Type B pancreatic cell (in vitro differentiated cells): ENCODE data around the gene TSHZ2. TPM values are rescaled to one million over a fixed set of nuclear protein-coding genes. Genes with fewer than 3 reads are reported as not detected.

Experiments used
- DNase-seq: peaks from one replicate; pipeline ENCODE4 v3.0.0; 2021; ENCODE audit warnings: mixed read lengths; ENCODE audit not compliant: unreplicated experiment; ENCODE audit errors: extremely low spot score
- H3K27ac Mint-ChIP-seq: 2 replicates; pipeline ENCODE4 v1.8.0; 2021; ENCODE audit warnings: mild to moderate bottlenecking, mixed read lengths
- H3K27me3 Mint-ChIP-seq: 2 replicates; pipeline ENCODE4 v1.8.0; 2021; ENCODE audit warnings: mixed read lengths
- H3K36me3 Mint-ChIP-seq: 2 replicates; pipeline ENCODE4 v1.8.0; 2021; ENCODE audit warnings: mixed read lengths
- H3K4me1 Mint-ChIP-seq: one replicate; pipeline ENCODE4 v1.8.0; 2021; ENCODE audit warnings: mixed read lengths; ENCODE audit not compliant: unreplicated experiment
- H3K4me3 Mint-ChIP-seq: 2 replicates; pipeline ENCODE4 v1.8.0; 2021; ENCODE audit warnings: mild to moderate bottlenecking, mixed read lengths
- H3K9me3 Mint-ChIP-seq: 2 replicates; pipeline ENCODE4 v1.8.0; 2021; ENCODE audit warnings: mixed read lengths
- CTCF ChIP-seq: fragments of 200-600 bp; sonication (generic); conservative IDR thresholded peaks from 2 replicates; pipeline ENCODE4 v1.5.0; 2021; ENCODE audit warnings: antibody characterized with exemption, mild to moderate bottlenecking
- total RNA-seq: library from RNA; stranded (reverse); gene quantifications from 2 replicates; pipeline ENCODE4 v1.2.1, GENCODE V29; 2021; ENCODE audit warnings: low replicate concordance

The TSHZ2 gene
- total RNA-seq, 1 donor from 2014 or later: 45.5 TPM

- peaks cover 30% of the 10 kb centered on the region for H3K36me3 Mint-ChIP-seq
- H3K4me3 Mint-ChIP-seq: peak overlapping the region; percentile 64
- H3K4me1 Mint-ChIP-seq: peaks cover 13% of the 10 kb centered on the region
- H3K27me3 Mint-ChIP-seq: no peaks in the 10 kb centered on the region
- no peak for TF ChIP-seq CTCF
- H3K9me3 Mint-ChIP-seq: no peaks in the 10 kb centered on the region
- DNase-seq: no peak
- H3K27ac Mint-ChIP-seq: peak overlapping the region; percentile 48
These were observed 76.2 kb downstream of the TSHZ2 start for GRCh38 chr20:53048387-53048786.

GRCh38 chr20:53050338-53050737 lies 78.2 kb downstream of the TSHZ2 start:
- no peak for DNase-seq
- Mint-ChIP-seq H3K4me3 (no peak overlapping the region), H3K27me3 (no peaks in the 10 kb centered on the region), H3K36me3 (peaks cover 33% of the 10 kb centered on the region), H3K9me3 (no peaks in the 10 kb centered on the region), H3K27ac (no peak overlapping the region), H3K4me1 (peaks cover 13% of the 10 kb centered on the region)
- TF ChIP-seq CTCF: no peak

- peaks cover 38% of the 10 kb centered on the region for H3K36me3 Mint-ChIP-seq
- H3K9me3 Mint-ChIP-seq: no peaks in the 10 kb centered on the region
- no peak for TF ChIP-seq CTCF
- no peak overlapping the region for H3K27ac Mint-ChIP-seq
- DNase-seq: no peak
- H3K4me1 Mint-ChIP-seq: peaks cover 12% of the 10 kb centered on the region
- no peak overlapping the region for H3K4me3 Mint-ChIP-seq
- no peaks in the 10 kb centered on the region for H3K27me3 Mint-ChIP-seq
These were observed 80.2 kb downstream of the TSHZ2 start for GRCh38 chr20:53052380-53052779.

- no peak for DNase-seq
- Mint-ChIP-seq H3K27ac (no peak overlapping the region), H3K4me3 (no peak overlapping the region), H3K36me3 (peaks cover 33% of the 10 kb centered on the region), H3K27me3 (no peaks in the 10 kb centered on the region), H3K4me1 (no peaks in the 10 kb centered on the region), H3K9me3 (no peaks in the 10 kb centered on the region)
- TF ChIP-seq CTCF: no peak
These were observed 81.4 kb downstream of the TSHZ2 start for GRCh38 chr20:53053595-53053994.

- Mint-ChIP-seq H3K4me1 (no peaks in the 10 kb centered on the region), H3K27ac (no peak overlapping the region), H3K9me3 (no peaks in the 10 kb centered on the region), H3K4me3 (no peak overlapping the region), H3K27me3 (no peaks in the 10 kb centered on the region), H3K36me3 (peaks cover 39% of the 10 kb centered on the region)
- DNase-seq: no peak
- TF ChIP-seq CTCF: no peak
These were observed 83.4 kb downstream of the TSHZ2 start for GRCh38 chr20:53055367-53056067.

GRCh38 chr20:53057579-53057978 lies 85.4 kb downstream of the TSHZ2 start:
- no peak for TF ChIP-seq CTCF
- Mint-ChIP-seq H3K27me3 (no peaks in the 10 kb centered on the region), H3K4me1 (peaks cover 5% of the 10 kb centered on the region)

More at GRCh38 chr20:53057579-53057978, 85.4 kb downstream of the TSHZ2 start:
- Mint-ChIP-seq H3K9me3 (no peaks in the 10 kb centered on the region), H3K4me3 (no peak overlapping the region), H3K27ac (no peak overlapping the region), H3K36me3 (peaks cover 35% of the 10 kb centered on the region)
- DNase-seq: no peak
